Breast epithelium (tissue), 4 donors: ENCODE results near the gene DDX31. TPM values are rescaled to one million over a fixed set of nuclear protein-coding genes. Genes with fewer than 3 reads are reported as not detected.

Source experiments
- DNase-seq, 2 donors: peaks; one replicate each; pipeline ENCODE4 v3.0.0-alpha.2; 2019; ENCODE audit warnings: low spot score in 2 of 2
- H3K27ac ChIP-seq, 2 donors: fragments of 200-600 bp; sonication (generic) in 1 of 2; one replicate each; pipeline ENCODE4 v1.5.1; 2016 to 2019; ENCODE audit warnings: mild to moderate bottlenecking in 1 of 2
- H3K27me3 ChIP-seq, 2 donors: fragments of 200-600 bp; sonication (generic) in 1 of 2; one replicate each; pipeline versions ENCODE4 v1.5.1 to v1.6.0; 2017 to 2019; ENCODE audit warnings: control low read depth in 1 of 2, mild to moderate bottlenecking in 1 of 2
- H3K36me3 ChIP-seq: fragments of 200-600 bp; one replicate; pipeline ENCODE4 v1.5.1; 2019
- H3K4me1 ChIP-seq, 2 donors: fragments of 200-600 bp; sonication (generic); one replicate each; pipeline ENCODE4 v1.5.1; 2016 to 2019; ENCODE audit warnings: control low read depth in 1 of 2
- H3K4me3 ChIP-seq, 3 donors: fragments of 200-600 bp; sonication (generic); 1 replicate in 2 of 3; 2 replicates in 1 of 3; pipeline ENCODE4 v1.5.1; 2016 to 2019; ENCODE audit warnings: mild to moderate bottlenecking in 3 of 3, moderate library complexity in 2 of 3
- H3K9me3 ChIP-seq, 2 donors: fragments of 200-600 bp; sonication (generic) in 1 of 2; one replicate each; pipeline ENCODE4 v1.5.1; 2016 to 2019; ENCODE audit warnings: control low read depth in 1 of 2
- POLR2A ChIP-seq: fragments of 450-650 bp; IDR thresholded peaks from one replicate; pipeline ENCODE4 v1.6.1; 2016; ENCODE audit warnings: antibody characterized with exemption, mild to moderate bottlenecking, moderate library complexity
- POLR2AphosphoS5 ChIP-seq, 3 donors: sonication (generic); formaldehyde crosslinking; IDR thresholded peaks; one replicate each; pipeline ENCODE4 v1.6.1; 2017; ENCODE audit warnings: antibody characterized with exemption in 3 of 3
- intact Hi-C: fragments of 100-400 bp; cut with DNase I; formaldehyde crosslinking; loops from one replicate; pipeline ENCODE4 v1.15.1; 2023; ENCODE audit warnings: low total_unique reads
- total RNA-seq, 3 donors: library from RNA; depleted of rRNA; stranded (reverse); fragments of >200 nt; gene quantifications; one replicate each; pipeline ENCODE4 v1.1.0, GENCODE V29; 2016
- TF ChIP-seq, protein P1 (sequence below), 3 donors: fragments of 450-650 bp; IDR thresholded peaks; one replicate each; pipeline ENCODE4 v1.5.1; 2016 to 2017; ENCODE audit warnings: antibody characterized with exemption in 3 of 3, mild to moderate bottlenecking in 3 of 3, moderate library complexity in 3 of 3

DDX31 gene
- total RNA-seq, 3 donors from 2014 or later, result 10.2 to 23.6 (median 19.0) TPM

DNA sequence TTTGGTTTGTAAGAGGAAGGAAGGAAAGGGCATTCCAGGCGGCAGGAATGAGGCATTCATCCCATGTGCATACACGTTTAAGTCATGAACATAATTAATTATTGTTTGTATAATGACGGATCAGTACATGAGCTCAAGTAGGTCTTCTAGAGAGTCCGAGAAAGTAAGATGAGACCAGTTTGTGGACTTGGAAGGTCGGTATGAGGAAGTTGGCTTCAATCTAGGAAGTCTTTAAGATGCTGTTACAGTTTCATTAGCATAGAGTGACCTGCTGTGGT, 2.6 kb upstream of the DDX31 start:
- Histone ChIP-seq H3K4me1 (peaks cover 0 to 5% of the 10 kb centered on the region in 2 donors), H3K27me3 (no peaks in the 10 kb centered on the region), H3K9me3 (no peaks in the 10 kb centered on the region), H3K36me3 (no peaks in the 10 kb centered on the region), H3K27ac (peak overlapping the region in 1 of 2 donors; percentile 1), H3K4me3 (peak overlapping the region in 1 of 3 donors; percentile 99)
- no peak for TF ChIP-seq POLR2AphosphoS5 (IDR thresholded peaks at IDR 0.05)
- no peak for TF ChIP-seq POLR2A
- TF ChIP-seq, protein P1, sequence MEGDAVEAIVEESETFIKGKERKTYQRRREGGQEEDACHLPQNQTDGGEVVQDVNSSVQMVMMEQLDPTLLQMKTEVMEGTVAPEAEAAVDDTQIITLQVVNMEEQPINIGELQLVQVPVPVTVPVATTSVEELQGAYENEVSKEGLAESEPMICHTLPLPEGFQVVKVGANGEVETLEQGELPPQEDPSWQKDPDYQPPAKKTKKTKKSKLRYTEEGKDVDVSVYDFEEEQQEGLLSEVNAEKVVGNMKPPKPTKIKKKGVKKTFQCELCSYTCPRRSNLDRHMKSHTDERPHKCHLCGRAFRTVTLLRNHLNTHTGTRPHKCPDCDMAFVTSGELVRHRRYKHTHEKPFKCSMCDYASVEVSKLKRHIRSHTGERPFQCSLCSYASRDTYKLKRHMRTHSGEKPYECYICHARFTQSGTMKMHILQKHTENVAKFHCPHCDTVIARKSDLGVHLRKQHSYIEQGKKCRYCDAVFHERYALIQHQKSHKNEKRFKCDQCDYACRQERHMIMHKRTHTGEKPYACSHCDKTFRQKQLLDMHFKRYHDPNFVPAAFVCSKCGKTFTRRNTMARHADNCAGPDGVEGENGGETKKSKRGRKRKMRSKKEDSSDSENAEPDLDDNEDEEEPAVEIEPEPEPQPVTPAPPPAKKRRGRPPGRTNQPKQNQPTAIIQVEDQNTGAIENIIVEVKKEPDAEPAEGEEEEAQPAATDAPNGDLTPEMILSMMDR (IDR thresholded peaks at IDR 0.05), result peak in 1 of 3 donors; percentile 28
- intact Hi-C loops, result no loop called here
- no peak for DNase-seq

DNA sequence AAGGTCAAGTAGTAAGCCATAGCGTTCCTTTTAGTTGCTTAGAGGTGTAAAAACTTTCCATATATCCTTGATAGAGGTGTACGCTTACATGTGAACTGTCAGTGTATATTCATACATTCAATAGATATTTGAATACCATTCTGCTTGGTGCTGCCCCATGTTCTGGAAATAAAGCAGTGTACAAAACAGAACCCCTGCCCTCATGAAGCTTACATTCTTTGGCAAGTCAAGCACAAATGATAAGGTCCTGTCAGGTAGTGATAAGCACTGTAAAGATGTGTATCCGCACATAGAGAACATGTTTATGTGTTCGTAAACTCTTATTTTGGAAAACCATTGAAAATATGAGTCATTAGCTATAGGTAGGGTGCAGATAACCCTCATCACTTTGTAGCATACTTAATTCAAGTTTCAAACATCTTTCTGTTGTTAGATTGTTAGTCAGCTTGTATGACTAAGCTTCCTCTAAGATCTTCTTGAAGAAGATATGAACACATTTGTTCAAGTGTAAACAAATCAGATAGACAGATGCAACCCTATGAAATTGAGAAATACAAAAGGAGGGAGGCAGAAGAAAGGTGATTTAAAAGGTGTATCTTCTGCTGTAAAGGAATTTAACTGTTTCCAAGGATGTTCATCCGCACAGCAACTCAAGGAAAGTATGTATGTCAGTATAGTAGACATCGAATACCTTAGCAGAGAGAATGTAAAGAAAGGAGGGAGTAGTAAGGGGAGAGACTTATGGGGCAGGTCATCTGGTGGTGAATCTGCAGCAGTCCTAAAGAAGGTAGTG, 2.0 kb upstream of the DDX31 start:
- Histone ChIP-seq H3K27me3 (no peaks in the 10 kb centered on the region), H3K9me3 (no peaks in the 10 kb centered on the region), H3K4me1 (peaks cover 0 to 5% of the 10 kb centered on the region in 2 donors), H3K27ac (peak overlapping the region; percentile 1 to 14), H3K36me3 (no peaks in the 10 kb centered on the region), H3K4me3 (peak overlapping the region; percentile 87 to 99 (median 98))
- DNase-seq, result no peak
- intact Hi-C loops, result no loop called here
- TF ChIP-seq POLR2AphosphoS5 (IDR thresholded peaks at IDR 0.05) (no peak), POLR2A (no peak)
- TF ChIP-seq, protein P1 (IDR thresholded peaks at IDR 0.05), result no peak

DNA sequence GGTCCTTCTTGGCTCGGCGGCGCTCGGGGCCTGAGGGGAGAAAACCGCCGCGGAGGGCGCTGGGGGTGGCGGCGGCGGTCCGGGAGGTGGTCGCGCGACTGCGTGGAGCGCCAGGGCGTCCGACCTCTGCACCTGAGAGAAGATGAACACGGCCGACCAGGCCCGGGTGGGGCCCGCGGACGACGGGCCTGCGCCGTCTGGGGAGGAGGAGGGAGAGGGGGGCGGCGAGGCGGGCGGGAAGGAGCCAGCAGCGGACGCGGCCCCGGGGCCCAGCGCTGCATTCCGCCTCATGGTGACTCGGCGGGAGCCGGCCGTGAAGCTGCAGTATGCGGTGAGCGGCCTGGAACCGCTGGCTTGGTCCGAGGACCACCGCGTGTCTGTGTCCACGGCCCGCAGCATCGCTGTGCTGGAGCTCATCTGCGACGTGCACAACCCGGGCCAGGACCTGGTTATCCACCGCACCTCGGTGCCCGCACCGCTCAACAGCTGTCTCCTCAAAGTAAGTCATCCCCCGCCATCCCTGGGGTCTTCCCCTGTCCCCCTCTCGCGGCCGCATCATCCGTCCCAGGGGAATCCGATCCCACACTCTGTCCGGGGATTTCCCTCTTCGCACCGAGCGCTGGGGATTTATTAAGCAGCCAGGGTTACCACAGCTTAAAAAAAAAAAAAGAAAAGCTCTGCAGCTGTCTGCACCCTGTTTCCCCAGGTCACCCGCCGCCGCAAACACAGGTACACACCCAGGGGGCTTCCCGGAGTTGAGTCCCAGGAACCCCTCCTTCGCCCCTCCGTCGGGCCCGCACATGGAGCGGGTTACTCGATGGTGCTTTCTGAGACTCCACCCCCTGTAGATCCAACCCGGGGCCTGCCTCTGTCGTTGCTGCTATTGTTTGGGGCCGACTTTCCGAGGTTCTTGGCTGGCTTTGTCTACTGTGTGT, 941 bp upstream of the DDX31 start, which contains the start of gene GTF3C4:
Gene GTF3C4 (plus strand): TSS at position 8 of the 935 bp plus-strand sequence. CDS start 135 bp downstream, at position 143.
- Histone ChIP-seq H3K27me3 (no peaks in the 10 kb centered on the region), H3K4me1 (peaks cover 0 to 5% of the 10 kb centered on the region in 2 donors), H3K9me3 (no peaks in the 10 kb centered on the region), H3K4me3 (peak within 1 kb of the TSS; percentile 87 to 99 (median 98)), H3K27ac (peak within 1 kb of the TSS; percentile 97 to 99), H3K36me3 (no peaks in the 10 kb centered on the region)
- TF ChIP-seq POLR2A, result no peak
- TF ChIP-seq, protein P1 (IDR thresholded peaks at IDR 0.05), result peak in 1 of 3 donors; percentile 2
- intact Hi-C loops, result no loop called here
- no peak for DNase-seq

DNA sequence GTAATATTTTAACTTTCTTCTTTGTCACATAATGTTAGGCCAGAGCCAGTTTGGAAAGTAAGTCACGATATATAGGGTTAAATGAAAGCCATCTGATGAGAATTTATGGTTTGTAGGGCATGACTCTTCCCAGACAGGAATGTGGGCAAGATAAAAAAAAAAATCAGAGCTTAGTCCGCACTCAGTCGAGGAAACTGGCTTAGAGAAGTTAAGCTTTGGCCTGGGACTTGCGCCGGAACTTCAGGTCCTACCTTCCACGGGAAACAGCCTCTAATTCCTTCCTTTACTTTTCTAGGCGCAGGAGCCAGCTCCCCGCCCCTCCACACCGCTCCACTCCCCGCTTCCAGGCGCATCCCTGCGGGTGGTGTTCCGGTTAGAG, 475 bp downstream of the DDX31 start:
- Histone ChIP-seq H3K36me3 (no peaks in the 10 kb centered on the region), H3K4me1 (peaks cover 0 to 5% of the 10 kb centered on the region in 2 donors), H3K4me3 (peak overlapping the region; percentile 87 to 99 (median 98)), H3K27me3 (no peaks in the 10 kb centered on the region), H3K9me3 (no peaks in the 10 kb centered on the region), H3K27ac (peak overlapping the region; percentile 97 to 99)
- DNase-seq, result peak in 1 of 2 donors; percentile 41
- intact Hi-C loops, result no loop called here
- TF ChIP-seq POLR2A (no peak), POLR2AphosphoS5 (IDR thresholded peaks at IDR 0.05) (no peak)
- TF ChIP-seq, protein P1 (IDR thresholded peaks at IDR 0.05), result no peak

DNA sequence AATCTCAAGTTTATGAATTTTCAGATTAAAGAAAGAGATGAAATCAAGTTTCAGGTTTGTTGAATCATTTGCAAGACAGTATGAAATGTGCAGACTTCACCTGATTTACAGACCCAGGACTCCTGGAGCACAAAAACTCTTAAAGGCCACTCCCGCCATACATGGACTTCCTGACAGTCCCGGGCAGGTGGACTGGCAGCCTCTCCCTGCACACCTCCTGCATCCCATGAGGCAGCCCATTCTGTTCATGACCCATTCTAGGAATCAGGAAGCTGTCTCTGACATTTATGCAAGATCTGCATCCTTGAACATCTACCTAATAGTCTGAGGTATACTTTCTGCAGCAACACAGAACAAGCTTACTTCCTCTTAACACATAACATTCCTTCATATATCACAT, 5.9 kb downstream of the DDX31 start:
- no peaks in the 10 kb centered on the region for H3K36me3 ChIP-seq
- TF ChIP-seq POLR2A (no peak), POLR2AphosphoS5 (IDR thresholded peaks at IDR 0.05) (no peak)
- TF ChIP-seq, protein P1 (IDR thresholded peaks at IDR 0.05), result no peak

More for the DNA sequence above, 5.9 kb downstream of the DDX31 start:
- Histone ChIP-seq H3K4me3 (no peak overlapping the region), H3K27me3 (no peaks in the 10 kb centered on the region), H3K9me3 (no peaks in the 10 kb centered on the region), H3K27ac (no peak overlapping the region), H3K4me1 (peaks cover 2 to 5% of the 10 kb centered on the region in 2 donors)
- intact Hi-C loops, result no loop called here
- no peak for DNase-seq
